Calu3 (cell line): ENCODE results near the gene RPRML. TPM values are rescaled to one million over a fixed set of nuclear protein-coding genes. Genes with fewer than 3 reads are reported as not detected.

Experiments
- BruUV-seq: library from RNA; stranded (reverse); fragments of 400-500 nt; replicated peaks from 2 replicates; lab custom pipeline; 2021; lab: Mats Ljungman, UMichigan
- CTCF ChIA-PET: fragments of 300-600 bp; sonication (Branson Sonifier 250); formaldehyde crosslinking; loops from one replicate; lab custom pipeline; 2022; ENCODE audit warnings: antibody characterized with exemption; lab: Charles Lee
- DNase-seq: peaks from one replicate; pipeline ENCODE4 v3.0.0; 2022
- H3K27ac Mint-ChIP-seq: one replicate; pipeline ENCODE4 v1.8.0; 2022; ENCODE audit warnings: mixed read lengths; ENCODE audit not compliant: unreplicated experiment
- H3K27me3 Mint-ChIP-seq: one replicate; pipeline ENCODE4 v1.8.0; 2022; ENCODE audit warnings: mixed read lengths; ENCODE audit not compliant: unreplicated experiment
- H3K36me3 Mint-ChIP-seq: one replicate; pipeline ENCODE4 v1.8.0; 2022; ENCODE audit warnings: mild to moderate bottlenecking, moderate library complexity, mixed read lengths; ENCODE audit not compliant: insufficient read depth, unreplicated experiment
- H3K4me1 Mint-ChIP-seq: one replicate; pipeline ENCODE4 v1.8.0; 2022; ENCODE audit warnings: mild to moderate bottlenecking, low read depth, mixed read lengths; ENCODE audit not compliant: unreplicated experiment
- H3K4me3 Mint-ChIP-seq: one replicate; pipeline ENCODE4 v1.8.0; 2022; ENCODE audit warnings: mild to moderate bottlenecking, low read depth, moderate library complexity, mixed read lengths; ENCODE audit not compliant: unreplicated experiment
- H3K9me3 Mint-ChIP-seq: one replicate; pipeline ENCODE4 v1.8.0; 2022; ENCODE audit warnings: low read depth, mixed read lengths; ENCODE audit not compliant: unreplicated experiment
- CTCF ChIP-seq: fragments of 200-600 bp; IDR thresholded peaks from one replicate; pipeline ENCODE4 v1.8.0; 2022; ENCODE audit warnings: antibody characterized with exemption; ENCODE audit not compliant: unreplicated experiment
- intact Hi-C: fragments of 100-400 bp; cut with micrococcal nuclease; formaldehyde crosslinking; loops from one replicate; pipeline ENCODE4 v1.10.0; 2022; ENCODE audit not compliant: unreplicated experiment
- total RNA-seq: library from RNA; stranded (reverse); gene quantifications from 2 replicates; pipeline ENCODE4 v1.2.3, GENCODE V29; 2022

RPRML gene
- total RNA-seq, 1 experiment from 2014 or later: not detected

GRCh38 chr17:46968896-46969295 lies 10.2 kb downstream of the RPRML start:
- no peak for TF ChIP-seq CTCF
- H3K4me1 Mint-ChIP-seq: no peaks in the 10 kb centered on the region
- CTCF ChIA-PET: interaction anchor here (1.0 kb wide), 1 partner anchor 20 kb away, joined by 3 read pairs; no protein-coding TSS in a partner anchor
- no peaks in the 10 kb centered on the region for H3K9me3 Mint-ChIP-seq
- peaks cover 28% of the 10 kb centered on the region for H3K27me3 Mint-ChIP-seq
- H3K4me3 Mint-ChIP-seq: no peak overlapping the region
- BruUV-seq: no TSS peak
- DNase-seq: no peak
- H3K36me3 Mint-ChIP-seq: peaks cover 4% of the 10 kb centered on the region
- intact Hi-C loops: no loop called here
- no peak overlapping the region for H3K27ac Mint-ChIP-seq

- Mint-ChIP-seq H3K27me3 (peaks cover 24% of the 10 kb centered on the region), H3K9me3 (no peaks in the 10 kb centered on the region), H3K4me3 (no peak overlapping the region), H3K4me1 (no peaks in the 10 kb centered on the region), H3K36me3 (peaks cover 4% of the 10 kb centered on the region), H3K27ac (no peak overlapping the region)
- TF ChIP-seq CTCF: no peak
- BruUV-seq: no TSS peak
- CTCF ChIA-PET: interaction anchor here (1.0 kb wide), 1 partner anchor 19 kb away, joined by 3 read pairs; no protein-coding TSS in a partner anchor
- intact Hi-C loops: no loop called here
- DNase-seq: no peak
Measured at GRCh38 chr17:46968224-46968834, 10.7 kb downstream of the RPRML start.

- no TSS peak for BruUV-seq
- Mint-ChIP-seq H3K4me3 (no peak overlapping the region), H3K27ac (no peak overlapping the region), H3K9me3 (no peaks in the 10 kb centered on the region), H3K27me3 (peaks cover 24% of the 10 kb centered on the region), H3K36me3 (peaks cover 4% of the 10 kb centered on the region), H3K4me1 (peaks cover 8% of the 10 kb centered on the region)
- intact Hi-C loops: no loop called here
- TF ChIP-seq CTCF: no peak
- CTCF ChIA-PET: no interaction called here
- no peak for DNase-seq
Measured at GRCh38 chr17:46964315-46965265, 14.5 kb downstream of the RPRML start.

- Mint-ChIP-seq H3K9me3 (no peaks in the 10 kb centered on the region), H3K36me3 (peaks cover 4% of the 10 kb centered on the region), H3K4me1 (peaks cover 8% of the 10 kb centered on the region), H3K4me3 (no peak overlapping the region), H3K27me3 (peaks cover 24% of the 10 kb centered on the region), H3K27ac (no peak overlapping the region)
- CTCF ChIA-PET: no interaction called here
- intact Hi-C loops: no loop called here
- no TSS peak for BruUV-seq
- DNase-seq: no peak
- TF ChIP-seq CTCF: no peak
Measured at GRCh38 chr17:46963571-46963970, 15.5 kb downstream of the RPRML start.
